Kidney (tissue), 14 donors: ENCODE measurements around the gene SEMA3E. TPM values are rescaled to one million over a fixed set of nuclear protein-coding genes. Genes with fewer than 3 reads are reported as not detected.

Source experiments
- DNase-seq, 5 donors: peaks; one replicate each; pipeline ENCODE4 v3.0.0-alpha.2; 2013 to 2020
- FAIRE-seq: peaks from 2 replicates; lab custom pipeline; 2012; peaks lifted over from hg19 to GRCh38; lab: Jason Lieb, UNC
- H3K27ac ChIP-seq, 2 donors: one replicate each; pipeline ENCODE4 v1.7.0; 2013; ENCODE audit warnings: low read depth in 2 of 2, low read length in 2 of 2, inconsistent platforms in 1 of 2
- H3K27me3 ChIP-seq: one replicate; pipeline ENCODE4 v1.7.1; 2013; ENCODE audit warnings: low read length, inconsistent platforms; ENCODE audit not compliant: control insufficient read depth, insufficient read depth
- H3K36me3 ChIP-seq, 3 donors: one replicate each; pipeline versions ENCODE4 v1.7.0 to v1.7.1; 2013; ENCODE audit warnings: low read length in 3 of 3, control low read depth in 1 of 3, inconsistent platforms in 1 of 3; ENCODE audit not compliant: insufficient read depth in 3 of 3, control insufficient read depth in 2 of 3
- H3K4me1 ChIP-seq, 3 donors: one replicate each; pipeline versions ENCODE4 v1.7.0 to v1.7.1; 2013; ENCODE audit warnings: low read length in 3 of 3, inconsistent platforms in 1 of 3, low read depth in 1 of 3; ENCODE audit not compliant: control insufficient read depth in 2 of 3, insufficient read depth in 2 of 3
- H3K4me3 ChIP-seq, 3 donors: one replicate each; pipeline versions ENCODE4 v1.7.0 to v1.8.1; 2013; ENCODE audit warnings: low read length in 3 of 3, control low read depth in 1 of 3, inconsistent platforms in 1 of 3
- H3K9ac ChIP-seq, 3 donors: one replicate each; pipeline versions ENCODE4 v1.7.0 to v1.7.1; 2013; ENCODE audit warnings: low read length in 3 of 3, control low read depth in 1 of 3, inconsistent platforms in 1 of 3
- H3K9me3 ChIP-seq, 3 donors: one replicate each; pipeline versions ENCODE4 v1.7.0 to v1.7.1; 2013; ENCODE audit warnings: low read length in 3 of 3, control low read depth in 1 of 3, inconsistent platforms in 1 of 3; ENCODE audit not compliant: control insufficient read depth in 2 of 3, insufficient read depth in 1 of 3
- CTCF ChIP-seq: IDR thresholded peaks from 3 replicates; pipeline ENCODE4 v1.5.1; 2012; ENCODE audit warnings: mild to moderate bottlenecking, moderate library complexity, borderline replicate concordance; ENCODE audit not compliant: insufficient read depth; ENCODE audit errors: extremely low read depth
- intact Hi-C: fragments of 100-400 bp; cut with DNase I; formaldehyde crosslinking; loops from one replicate; pipeline ENCODE4 v1.11.1; 2022
- polyA plus RNA-seq: library from polyadenylated mRNA; stranded (reverse); fragments of 350-450 nt; fragmentation: Illumina TruSeq; extraction: RNeasy Lipid Tissue Mini Kit (QIAGEN cat#74804); gene quantifications from one replicate; pipeline ENCODE4 v1.2.3, GENCODE V29; 2014; ENCODE audit warnings: low read depth, low replicate concordance; ENCODE audit not compliant: insufficient read depth
- total RNA-seq: library from RNA; stranded (reverse); fragmentation: NEBNext Ultra II Directional; extraction: Animal tissue kit (Norgen Biotek cat#: 25700); gene quantifications from one replicate; pipeline ENCODE4 v1.2.1, GENCODE V29; 2021
- donor health status: control.
- donor health status: control.
- donor health status: control.
- donor health status: control.
- donor health status: control.
- donor health status: DM: yes; HTN: yes; CAD: no.
- donor health status: Normal renal cell carcinoma (clear cell type).

Gene SEMA3E
- total and polyA plus RNA-seq, 2 donors from 2014 or later, result 0.15 to 1.1 TPM

- H3K4me3 ChIP-seq, result no peak overlapping the region
- H3K27ac ChIP-seq, result no peak overlapping the region
- DNase-seq, result no peak
- TF ChIP-seq CTCF, result no peak
- intact Hi-C loops, result no loop called here
- H3K9ac ChIP-seq, result no peak overlapping the region
- no peaks in the 10 kb centered on the region for H3K4me1 ChIP-seq
- no peak for FAIRE-seq
- H3K9me3 ChIP-seq, result no peaks in the 10 kb centered on the region
- no peaks in the 10 kb centered on the region for H3K36me3 ChIP-seq
- H3K27me3 ChIP-seq, result no peaks in the 10 kb centered on the region
Observed at GRCh38 chr7:83593921-83594475, 54.9 kb downstream of the SEMA3E start.

- H3K9ac ChIP-seq, result no peak overlapping the region
- H3K4me1 ChIP-seq, result no peaks in the 10 kb centered on the region
- H3K27me3 ChIP-seq, result no peaks in the 10 kb centered on the region
- no peak for FAIRE-seq
- H3K4me3 ChIP-seq, result no peak overlapping the region
- H3K36me3 ChIP-seq, result no peaks in the 10 kb centered on the region
- no peaks in the 10 kb centered on the region for H3K9me3 ChIP-seq
- no peak overlapping the region for H3K27ac ChIP-seq
- intact Hi-C loops, result no loop called here
- DNase-seq, result no peak
- no peak for TF ChIP-seq CTCF
Observed at GRCh38 chr7:83588602-83589240, 60.2 kb downstream of the SEMA3E start.

GRCh38 chr7:83586281-83586680 lies 62.7 kb downstream of the SEMA3E start:
- DNase-seq (no peak), FAIRE-seq (no peak)
- Histone ChIP-seq H3K36me3 (no peaks in the 10 kb centered on the region), H3K9me3 (no peaks in the 10 kb centered on the region), H3K27me3 (no peaks in the 10 kb centered on the region), H3K27ac (no peak overlapping the region), H3K4me1 (no peaks in the 10 kb centered on the region), H3K4me3 (no peak overlapping the region), H3K9ac (no peak overlapping the region)
- intact Hi-C loops, result no loop called here
- TF ChIP-seq CTCF, result no peak
